HG03558 (cell line): ENCODE data around the gene GPR146.

Source experiments
- ATAC-seq: cut with Tn5 transposase; IDR thresholded peaks from one replicate; pipeline ENCODE4 v1.9.1; 2021; ENCODE audit warnings: moderate number of reproducible peaks; ENCODE audit not compliant: unreplicated experiment; ENCODE audit errors: extremely low read depth

The GPR146 gene

DNA sequence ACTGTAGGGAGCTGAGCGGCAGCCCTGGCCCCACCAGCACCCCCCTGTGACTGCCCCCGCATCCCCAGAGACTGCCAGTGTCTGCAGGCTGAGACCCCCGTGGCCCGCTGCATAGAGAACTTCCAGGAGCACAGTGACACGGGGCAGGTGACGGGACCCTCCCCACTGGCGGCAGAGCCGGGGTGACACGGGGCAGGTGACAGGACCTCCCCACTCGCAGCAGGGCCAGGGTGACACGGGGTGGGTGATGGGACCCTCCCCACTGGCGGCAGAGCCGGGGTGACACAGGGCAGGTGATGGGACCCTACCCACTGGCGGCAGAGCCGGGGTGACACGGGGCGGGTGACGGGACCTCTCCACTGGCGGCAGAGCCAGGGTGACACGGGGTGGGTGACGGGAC, 45.9 kb downstream of the GPR146 start:
- no peak for ATAC-seq

- ATAC-seq: no peak
Observed at GRCh38 chr7:1090686-1091643, 46.6 kb downstream of the GPR146 start.

- ATAC-seq: no peak
Observed at GRCh38 chr7:1091644-1092027, 47.3 kb downstream of the GPR146 start.

GRCh38 chr7:1092161-1092632, 47.9 kb downstream of the GPR146 start:
- ATAC-seq: no peak

DNA sequence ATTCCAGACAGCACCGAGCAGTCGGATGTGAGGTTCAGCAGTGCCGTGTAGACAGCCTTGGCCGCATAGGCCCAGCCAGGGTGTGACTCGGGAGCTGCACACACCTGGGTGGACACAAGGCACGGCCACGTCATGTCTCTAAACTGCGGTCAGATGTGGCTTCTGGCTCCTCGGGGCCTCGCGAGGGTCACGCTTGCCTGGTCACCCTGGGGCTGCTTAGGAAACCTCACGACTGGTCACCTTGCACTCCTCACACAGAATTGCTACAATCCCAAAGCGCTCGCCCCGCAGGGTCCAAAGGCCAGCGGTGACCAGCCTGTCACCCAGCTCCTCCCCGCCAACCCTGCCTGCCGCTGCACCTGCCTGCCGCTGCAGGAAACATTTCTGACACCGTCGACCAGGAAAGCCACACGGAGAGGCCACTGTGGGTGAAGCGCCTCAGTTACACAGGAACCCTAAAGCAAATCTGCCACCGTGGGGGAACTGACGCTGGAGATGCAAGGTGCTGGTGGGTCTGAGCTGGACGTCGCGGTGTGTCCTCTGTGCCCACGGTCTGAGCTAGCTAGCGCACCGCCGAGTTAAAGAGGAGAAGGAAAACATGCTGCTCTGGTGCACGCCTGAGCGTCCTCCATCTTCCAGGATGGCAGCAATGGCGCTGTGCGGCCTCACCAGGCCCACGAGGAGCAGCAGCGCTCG, 48.6 kb downstream of the GPR146 start:
- no peak for ATAC-seq

DNA sequence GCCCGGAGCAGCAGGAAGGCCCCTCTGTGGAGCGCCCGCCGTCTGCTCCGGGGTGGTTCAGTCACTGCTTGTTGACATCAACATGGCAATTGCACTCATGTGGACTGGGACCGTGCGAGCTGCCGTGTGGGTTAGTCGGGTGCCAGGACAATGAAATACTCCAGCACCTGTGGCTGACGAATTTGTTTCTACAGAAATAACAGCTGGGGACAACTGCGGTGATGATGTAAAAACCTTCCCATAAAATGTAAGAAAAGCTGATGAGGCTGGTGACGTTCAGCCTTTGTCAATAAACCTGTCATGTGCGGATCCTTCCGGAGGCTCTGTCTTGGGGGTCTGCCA, 49.1 kb downstream of the GPR146 start:
- ATAC-seq: no peak

DNA sequence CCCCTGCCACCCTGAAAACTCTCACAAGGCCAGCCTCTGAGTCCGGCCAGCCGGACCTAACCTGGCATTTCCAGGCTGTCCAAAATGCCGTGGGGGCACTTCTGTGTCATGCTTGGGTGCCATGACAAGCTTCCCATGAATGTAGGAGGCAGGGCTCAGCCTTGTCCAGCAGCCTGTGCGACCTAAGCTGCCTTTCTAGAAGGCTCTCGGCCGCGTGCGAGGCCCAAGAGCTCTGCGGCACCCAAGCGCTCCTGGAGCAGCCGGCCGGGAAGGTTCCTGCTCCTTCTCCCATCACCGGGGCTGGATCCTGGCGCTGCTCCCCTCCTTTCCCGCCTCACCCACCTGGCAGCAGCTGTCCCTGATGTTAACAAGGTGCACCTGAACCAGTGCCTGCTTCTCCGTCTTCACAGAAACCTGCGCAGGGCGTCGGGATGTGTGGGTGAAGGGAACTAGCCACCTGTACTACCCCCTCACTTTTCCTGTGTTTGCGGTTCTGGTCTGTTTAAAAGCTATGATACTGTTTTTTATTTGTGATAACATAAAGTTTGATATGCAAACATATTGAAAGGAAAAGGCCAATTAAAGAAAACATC, 49.7 kb downstream of the GPR146 start:
- no peak for ATAC-seq

DNA sequence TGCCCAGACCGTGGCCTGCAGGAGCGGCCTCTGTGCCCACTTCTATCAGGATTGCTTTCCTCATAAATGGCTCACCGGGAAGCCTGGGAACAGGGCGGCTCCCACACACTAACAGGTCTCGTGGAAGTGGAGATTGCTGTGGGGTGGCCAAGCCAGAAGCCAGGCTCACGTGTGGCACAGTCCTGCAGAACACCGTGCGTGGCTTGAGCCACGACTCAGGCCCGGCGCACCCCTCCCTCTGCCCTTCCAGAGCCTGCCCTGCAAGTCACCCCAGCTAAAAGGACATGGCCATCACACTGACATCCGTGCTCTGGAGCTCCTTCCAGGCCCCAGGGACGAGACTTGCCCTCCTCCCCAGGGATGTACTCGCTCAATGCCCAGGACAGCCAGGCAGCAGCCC, 50.5 kb downstream of the GPR146 start:
- ATAC-seq: no peak

- ATAC-seq: no peak
Observed at GRCh38 chr7:1095621-1096155, 51.3 kb downstream of the GPR146 start.

DNA sequence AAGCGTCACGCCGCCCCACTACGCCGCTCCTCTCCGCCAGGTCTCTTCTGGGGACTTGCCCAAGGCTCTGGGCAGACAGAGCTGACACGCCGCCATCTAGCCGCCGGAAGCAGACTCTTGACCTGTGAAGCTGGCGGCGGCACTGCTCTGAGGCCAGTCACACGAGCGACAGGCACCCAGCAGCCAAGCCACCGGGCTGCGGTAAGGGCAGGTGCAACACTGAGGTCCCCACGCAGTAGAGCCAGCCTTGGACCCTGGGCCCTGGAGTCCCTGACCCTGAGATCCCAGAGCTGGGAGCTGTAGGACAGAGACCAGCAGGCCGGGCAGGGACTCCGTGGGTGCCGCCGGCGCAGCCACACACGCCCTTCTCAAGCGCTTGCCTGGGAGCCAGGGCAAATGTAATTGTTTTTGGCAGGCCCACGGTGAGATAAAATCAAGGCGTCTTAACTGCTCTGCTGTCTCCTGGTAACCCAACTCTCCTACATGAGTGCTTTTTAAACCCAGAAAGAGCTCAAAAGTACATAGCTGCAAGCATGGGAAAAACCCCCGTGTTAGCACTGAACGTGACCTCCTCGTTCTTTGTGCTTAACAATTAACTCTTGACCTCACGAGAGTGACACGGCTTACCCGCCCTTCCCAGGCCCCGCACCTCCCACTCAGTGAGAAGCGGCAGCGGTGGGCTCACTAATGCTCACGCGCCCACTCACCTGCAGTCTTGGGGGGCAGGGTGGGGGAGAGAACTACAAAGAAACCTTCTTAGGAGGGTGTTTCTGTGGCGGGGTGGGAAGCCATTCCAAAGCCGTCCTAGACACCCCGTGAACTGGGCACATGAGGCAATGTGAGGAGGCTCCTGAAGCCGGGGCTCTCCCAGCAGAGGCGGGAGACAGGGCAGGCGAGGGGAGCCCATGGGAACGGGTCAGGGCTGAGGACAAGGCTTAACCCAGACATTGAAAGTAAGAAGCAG, 52.1 kb downstream of the GPR146 start:
- no peak for ATAC-seq

DNA sequence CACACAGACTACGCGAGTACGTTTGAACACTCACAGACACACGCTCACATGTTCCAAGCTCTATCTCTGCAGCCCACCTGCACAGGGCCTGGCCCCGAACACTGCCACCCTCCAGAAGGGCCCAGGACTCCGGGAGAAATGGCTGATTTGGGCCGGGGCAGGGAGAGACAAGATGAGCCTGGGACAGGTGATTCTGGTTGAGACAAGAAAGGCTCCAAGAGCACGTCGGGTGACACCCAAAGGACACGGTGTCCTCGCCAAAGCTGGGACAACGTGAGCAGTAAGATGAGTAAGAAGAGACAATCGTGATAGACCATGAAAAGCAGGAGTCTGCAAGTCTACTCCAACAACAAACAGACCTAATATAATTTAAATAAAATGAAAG, 52.8 kb downstream of the GPR146 start:
- no peak for ATAC-seq

GRCh38 chr7:1098243-1099153, 54.2 kb downstream of the GPR146 start:
- ATAC-seq: no peak

GRCh38 chr7:1099154-1099542, 54.8 kb downstream of the GPR146 start:
- ATAC-seq: no peak

DNA sequence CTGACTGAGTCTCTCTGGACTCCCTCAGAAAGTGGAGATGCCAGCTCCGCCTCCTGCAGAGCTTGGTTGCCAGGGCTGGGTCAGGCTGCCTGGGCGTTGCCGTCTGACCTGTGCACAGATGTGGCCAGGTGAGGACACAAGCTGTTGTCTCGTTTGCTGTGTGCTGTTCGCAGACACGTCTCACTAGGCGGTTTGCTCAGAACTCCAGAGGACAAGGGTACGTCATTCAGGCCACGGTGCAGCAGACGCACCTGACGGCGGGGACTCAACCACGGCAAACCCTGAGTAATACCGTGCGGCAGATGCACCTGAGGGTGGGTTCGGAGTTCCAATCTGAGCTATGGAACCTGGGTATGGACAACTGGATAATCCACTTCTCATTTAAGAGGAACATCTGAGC, 55.3 kb downstream of the GPR146 start:
- no peak for ATAC-seq

DNA sequence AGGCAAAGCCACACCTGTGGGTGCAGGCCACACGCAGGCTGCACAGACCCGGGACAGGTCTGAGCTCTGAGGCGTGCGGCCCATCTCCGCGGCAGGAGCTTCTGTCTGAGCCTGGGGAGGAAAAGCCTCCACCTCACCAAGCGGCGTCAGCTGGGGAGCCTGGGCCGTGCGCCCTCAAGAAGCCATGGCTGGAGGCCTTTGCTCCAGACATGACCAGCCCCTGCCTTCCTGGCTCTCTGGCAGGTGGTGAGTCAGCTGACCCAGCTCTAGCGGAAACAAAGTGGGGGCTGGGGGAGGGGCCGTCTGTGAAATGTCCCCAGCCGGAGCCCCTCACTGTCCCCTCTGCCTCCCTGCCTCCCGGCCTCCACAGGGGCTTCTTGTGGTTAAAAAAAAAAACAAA, 56.0 kb downstream of the GPR146 start:
- ATAC-seq: no peak

DNA sequence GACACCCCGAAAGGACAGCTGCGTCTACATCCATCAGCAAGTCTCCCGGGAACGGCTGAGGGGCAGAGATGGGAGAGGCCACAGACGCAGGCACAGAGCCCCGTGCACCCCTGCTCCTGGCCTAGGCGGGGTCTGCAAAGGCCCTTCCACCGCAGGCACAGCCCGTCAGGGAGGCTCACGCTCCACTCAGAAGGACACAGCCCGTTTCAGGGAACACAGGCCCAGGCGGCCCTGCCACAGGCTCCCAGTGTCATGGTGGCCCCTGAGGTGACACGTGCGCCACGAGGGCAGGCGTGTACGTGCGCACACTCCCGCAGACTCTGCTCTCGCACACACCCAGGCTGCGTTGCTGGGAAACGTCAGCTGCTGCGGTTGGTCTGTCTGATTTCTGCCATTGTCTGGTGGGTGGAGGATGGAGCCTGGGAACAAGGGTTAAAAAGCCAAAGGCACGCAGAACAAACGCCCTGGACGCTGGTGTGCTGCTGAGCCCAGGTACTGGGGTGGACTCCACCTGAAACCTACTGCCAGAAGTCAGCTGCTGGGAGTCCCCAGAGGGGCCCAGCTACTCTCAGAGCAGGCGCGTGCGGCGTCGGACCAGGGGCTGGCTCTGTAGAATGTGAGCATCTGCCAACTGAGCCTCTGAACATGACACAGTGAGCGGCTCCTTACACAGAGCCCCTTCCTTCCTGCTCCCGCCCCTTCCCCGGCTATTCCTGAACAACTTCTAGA, 56.7 kb downstream of the GPR146 start:
- no peak for ATAC-seq

DNA sequence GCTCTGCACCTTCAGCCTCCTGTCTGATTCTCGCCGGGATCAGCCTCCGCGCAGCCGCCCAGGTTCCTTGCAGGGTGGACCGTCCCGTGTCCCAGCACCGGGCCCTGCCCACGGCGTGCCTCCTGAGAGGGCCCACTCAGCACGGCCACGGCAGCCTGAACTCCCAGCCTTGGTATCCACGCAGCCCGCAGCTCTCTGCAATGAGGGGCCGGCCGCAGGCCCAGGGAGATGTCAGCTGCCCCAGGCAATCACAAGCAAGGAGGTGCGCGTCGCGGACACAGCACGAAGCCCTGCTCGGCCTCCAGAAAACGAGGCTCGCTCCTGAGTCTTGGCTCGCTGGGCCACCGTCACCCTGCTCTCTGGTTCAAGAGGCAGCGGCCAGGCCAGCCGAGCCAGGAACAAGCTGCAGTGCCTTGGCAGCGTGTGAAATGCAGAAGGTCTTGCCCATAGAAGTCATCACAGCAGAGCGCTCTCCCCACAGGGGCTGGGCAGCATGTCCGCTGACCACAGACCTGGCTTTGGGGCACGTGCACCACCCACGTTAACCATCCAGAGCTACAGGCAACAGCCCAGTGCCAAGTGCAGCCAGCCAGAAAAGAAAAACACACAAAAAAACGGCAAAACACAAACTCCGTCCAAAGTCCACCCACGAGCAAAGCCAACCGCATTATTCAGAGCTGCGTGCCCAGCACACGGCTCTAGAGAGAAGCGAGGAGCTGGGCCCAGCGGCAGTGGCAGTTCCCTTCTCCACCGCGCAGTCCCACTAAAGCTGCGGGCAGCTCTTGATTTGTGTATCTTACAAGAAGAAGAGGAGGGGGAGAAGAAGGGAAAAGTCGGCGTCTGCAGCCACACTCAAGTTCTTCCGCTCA, 57.5 kb downstream of the GPR146 start:
- ATAC-seq: no peak
